C4-2B (cell line): ENCODE results near the gene DHRS11.

Experiments
- H3K27ac ChIP-seq: fragments of 450-650 bp; 2 replicates; pipeline ENCODE4 v1.5.1; 2017
- CTCF ChIP-seq: fragments of 450-650 bp; conservative IDR thresholded peaks from 2 replicates; pipeline ENCODE4 v1.5.1; 2017; ENCODE audit warnings: mild to moderate bottlenecking
- ZFX ChIP-seq: fragments of 450-650 bp; IDR thresholded peaks from 2 replicates; pipeline ENCODE4 v1.6.1; 2017

Gene DHRS11

GRCh38 chr17:36594626-36595401 lies 3.1 kb downstream of the DHRS11 start:
- no peak overlapping the region for H3K27ac ChIP-seq
- TF ChIP-seq CTCF: no peak
- no peak for TF ChIP-seq ZFX

GRCh38 chr17:36597226-36597625 lies 5.5 kb downstream of the DHRS11 start:
- no peak for TF ChIP-seq CTCF
- TF ChIP-seq ZFX: no peak
- no peak overlapping the region for H3K27ac ChIP-seq

- TF ChIP-seq ZFX (no peak), CTCF (no peak)
Observed at GRCh38 chr17:36597866-36598777, 6.4 kb downstream of the DHRS11 start.

GRCh38 chr17:36598951-36599401 lies 7.3 kb downstream of the DHRS11 start:
- TF ChIP-seq ZFX (no peak), CTCF (no peak)
- no peak overlapping the region for H3K27ac ChIP-seq

More at GRCh38 chr17:36597866-36598777, 6.4 kb downstream of the DHRS11 start:
- H3K27ac ChIP-seq: no peak overlapping the region

- TF ChIP-seq ZFX (no peak), CTCF (no peak)
- no peak overlapping the region; the same call in 1 of the 2 replicates for H3K27ac ChIP-seq
Observed at GRCh38 chr17:36599546-36600250, 8.0 kb downstream of the DHRS11 start.

- peak overlapping the region; percentile 94 for H3K27ac ChIP-seq
- TF ChIP-seq CTCF (no peak), ZFX (no peak)
Observed at GRCh38 chr17:36600465-36600864, 8.8 kb downstream of the DHRS11 start.
